Activated CD8-positive, alpha-beta memory T cell treated with anti-CD3 and anti-CD28 coated beads, Interleukin-2, amount 50 U/mL, for 24 hours (primary cell): ENCODE data around the gene GMCL1.
A peak's percentile ranks its signal among the peaks of the same experiment; 100 is the strongest.
"Not testable (repeated sequence)": the region's sequence is repeated elsewhere in the genome, so short reads cannot be mapped to it uniquely, and the experiment has no call there.

ENCODE experiments used
- DNase-seq: peaks from one replicate; pipeline ENCODE4 v3.0.0-alpha.2; 2020; ENCODE audit errors: extremely low read depth

GMCL1 gene

GRCh38 chr2:69848186-69848790 is 18.8 kb downstream of the GMCL1 start:
- DNase-seq, result no peak

GRCh38 chr2:69858261-69858660 is 28.8 kb downstream of the GMCL1 start:
- DNase-seq, result no peak

DNA sequence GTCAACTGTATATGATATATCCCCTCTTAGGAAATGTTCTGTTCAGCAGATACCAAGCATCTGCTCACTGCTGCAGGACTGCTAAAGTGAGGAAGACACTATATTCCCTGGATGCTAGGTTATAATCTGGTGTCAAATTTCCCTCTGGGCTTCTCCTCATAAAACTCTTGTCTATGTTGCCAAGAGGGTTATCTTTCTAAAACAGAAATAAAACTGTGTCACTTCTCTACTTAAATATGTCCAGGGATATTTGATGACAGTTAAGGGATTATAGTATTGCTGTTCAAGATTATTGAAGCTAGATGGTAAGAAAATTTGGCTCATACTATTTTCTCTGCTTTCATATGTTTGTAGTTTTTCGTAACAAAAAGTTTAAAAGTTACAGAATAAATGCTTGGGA is 33.8 kb downstream of the GMCL1 start:
- no peak for DNase-seq

GRCh38 chr2:69888451-69888850 is 59.0 kb downstream of the GMCL1 start:
- no peak for DNase-seq

DNA sequence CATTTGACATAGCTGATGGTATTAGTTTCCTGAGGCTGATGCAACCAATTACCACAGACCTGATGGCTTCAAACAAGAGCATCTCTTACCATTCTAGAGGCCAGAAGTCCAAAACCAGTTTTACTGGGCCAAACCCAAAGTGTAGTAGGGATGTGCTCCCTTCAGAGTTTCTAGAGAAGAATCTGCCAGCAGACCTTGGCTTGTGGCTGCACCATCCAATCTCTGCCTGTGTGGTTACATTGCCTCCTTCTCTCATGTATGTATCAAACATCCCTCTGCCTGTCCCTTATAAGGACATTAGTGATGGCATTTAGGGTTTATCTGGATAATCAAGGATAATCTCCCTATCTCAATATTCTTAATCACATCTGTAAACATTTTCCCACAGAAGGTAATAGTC is 59.8 kb downstream of the GMCL1 start:
- DNase-seq, result no peak

DNA sequence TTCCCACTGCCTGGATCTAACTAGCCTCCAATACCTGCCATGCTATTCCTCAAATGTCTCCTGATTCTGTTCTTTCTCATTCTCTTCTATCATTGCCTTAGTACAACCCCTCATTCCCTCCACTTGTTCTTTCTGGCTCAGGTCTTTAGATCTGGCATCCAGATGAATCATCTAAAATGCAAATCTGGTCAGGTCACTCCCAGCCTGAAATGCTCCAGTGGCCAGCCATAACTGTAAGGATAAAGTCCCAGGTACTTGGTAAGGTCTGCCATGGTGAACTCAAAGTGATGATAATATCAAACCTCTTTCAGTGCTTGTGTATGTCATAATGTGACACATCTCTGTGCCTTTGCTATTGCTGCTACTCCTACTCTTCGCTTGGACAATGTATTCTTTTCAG is 61.4 kb downstream of the GMCL1 start:
- DNase-seq, result no peak

GRCh38 chr2:69892838-69893424 is 63.5 kb downstream of the GMCL1 start:
- not testable (repeated sequence) for DNase-seq

DNA sequence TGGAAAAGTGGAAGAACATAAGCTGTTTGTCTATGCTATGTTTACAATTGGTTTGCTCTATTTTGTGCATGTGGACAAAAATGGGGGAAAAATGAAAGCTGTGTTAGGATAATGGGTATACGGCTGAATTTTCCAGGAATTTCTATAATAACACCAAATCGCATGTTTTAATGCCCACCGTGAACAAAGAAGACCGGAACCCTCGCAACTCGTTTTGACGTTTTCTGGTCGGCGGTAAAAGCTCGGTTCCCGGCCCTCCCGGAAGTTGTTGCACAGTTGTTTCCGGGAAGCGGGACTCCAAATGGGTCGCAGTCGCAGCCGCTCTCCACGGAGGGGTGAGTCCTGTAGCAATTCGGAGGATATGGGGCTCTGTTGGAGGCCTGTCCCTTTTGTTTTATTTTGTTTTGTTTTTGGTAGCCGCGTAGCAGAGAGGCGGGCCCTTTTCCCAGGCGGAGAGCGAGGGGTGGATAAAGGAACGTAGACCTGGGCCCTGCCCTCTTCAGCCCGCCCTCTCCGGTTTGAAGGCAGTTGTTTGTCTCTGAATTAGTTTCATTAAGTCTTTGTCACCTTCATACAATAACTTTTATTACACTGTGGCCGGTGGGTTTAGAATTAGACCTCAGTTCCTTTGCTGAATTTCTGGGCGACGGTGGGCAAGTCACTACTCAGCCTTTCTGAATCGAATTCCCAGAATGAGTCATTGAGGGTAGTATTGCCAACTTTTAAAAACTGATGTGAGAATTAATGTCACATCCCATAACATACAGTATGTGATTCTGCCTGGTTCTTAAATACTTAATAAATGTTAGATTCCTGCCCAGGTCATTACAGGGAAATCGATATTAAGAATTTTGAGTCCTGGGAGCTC is 64.5 kb downstream of the GMCL1 start, which contains the start of gene SNRNP27:
TSS of gene SNRNP27 (plus strand) at position 273 of the 868 bp plus-strand sequence. CDS start at position 302, 29 bp downstream.
- peak; percentile 72 for DNase-seq

DNA sequence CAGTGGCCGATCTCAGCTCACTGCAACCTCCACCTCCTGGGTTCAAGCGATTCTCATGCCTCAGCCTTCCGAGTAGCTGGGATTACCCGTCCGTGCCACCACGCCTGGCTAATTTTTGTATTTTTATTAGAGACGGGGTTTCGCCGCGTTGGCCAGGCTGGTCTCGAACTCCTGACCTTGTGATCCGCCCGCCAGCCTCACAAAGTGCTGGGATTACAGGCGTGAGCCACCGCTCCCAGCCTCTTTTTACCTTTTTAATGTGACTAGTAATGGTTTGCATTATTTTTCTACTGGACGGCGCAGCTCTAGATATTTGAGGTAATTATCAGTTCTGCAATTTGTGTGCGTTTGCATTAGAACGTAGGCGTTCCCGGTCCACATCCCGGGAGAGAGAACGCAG is 65.3 kb downstream of the GMCL1 start:
- DNase-seq, result not testable (repeated sequence)

GRCh38 chr2:69902213-69902922 is 72.9 kb downstream of the GMCL1 start:
- DNase-seq, result no peak

DNA sequence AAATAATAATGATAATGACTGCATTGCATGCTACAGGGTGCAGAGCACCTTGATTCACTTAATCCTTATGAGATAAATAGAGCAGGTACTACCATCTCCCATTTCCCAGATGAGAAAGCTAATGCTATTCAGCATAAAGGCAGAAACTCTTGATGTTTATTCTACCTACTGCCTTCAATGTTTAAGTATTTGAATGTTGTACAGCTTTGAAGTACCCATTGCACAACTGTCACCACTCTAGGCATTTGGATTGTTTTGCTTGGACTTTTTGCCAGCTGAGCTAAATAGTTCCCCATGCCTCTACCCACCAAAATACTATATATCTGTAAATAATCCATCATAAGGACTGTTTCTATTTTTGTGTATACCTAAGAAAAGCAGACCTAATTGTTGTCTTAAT is 77.8 kb downstream of the GMCL1 start:
- no peak for DNase-seq

- no peak for DNase-seq
Observed at GRCh38 chr2:69911985-69912563, 82.6 kb downstream of the GMCL1 start.

GRCh38 chr2:69914164-69914949 is 84.9 kb downstream of the GMCL1 start:
- DNase-seq, result peak; percentile 100

DNA sequence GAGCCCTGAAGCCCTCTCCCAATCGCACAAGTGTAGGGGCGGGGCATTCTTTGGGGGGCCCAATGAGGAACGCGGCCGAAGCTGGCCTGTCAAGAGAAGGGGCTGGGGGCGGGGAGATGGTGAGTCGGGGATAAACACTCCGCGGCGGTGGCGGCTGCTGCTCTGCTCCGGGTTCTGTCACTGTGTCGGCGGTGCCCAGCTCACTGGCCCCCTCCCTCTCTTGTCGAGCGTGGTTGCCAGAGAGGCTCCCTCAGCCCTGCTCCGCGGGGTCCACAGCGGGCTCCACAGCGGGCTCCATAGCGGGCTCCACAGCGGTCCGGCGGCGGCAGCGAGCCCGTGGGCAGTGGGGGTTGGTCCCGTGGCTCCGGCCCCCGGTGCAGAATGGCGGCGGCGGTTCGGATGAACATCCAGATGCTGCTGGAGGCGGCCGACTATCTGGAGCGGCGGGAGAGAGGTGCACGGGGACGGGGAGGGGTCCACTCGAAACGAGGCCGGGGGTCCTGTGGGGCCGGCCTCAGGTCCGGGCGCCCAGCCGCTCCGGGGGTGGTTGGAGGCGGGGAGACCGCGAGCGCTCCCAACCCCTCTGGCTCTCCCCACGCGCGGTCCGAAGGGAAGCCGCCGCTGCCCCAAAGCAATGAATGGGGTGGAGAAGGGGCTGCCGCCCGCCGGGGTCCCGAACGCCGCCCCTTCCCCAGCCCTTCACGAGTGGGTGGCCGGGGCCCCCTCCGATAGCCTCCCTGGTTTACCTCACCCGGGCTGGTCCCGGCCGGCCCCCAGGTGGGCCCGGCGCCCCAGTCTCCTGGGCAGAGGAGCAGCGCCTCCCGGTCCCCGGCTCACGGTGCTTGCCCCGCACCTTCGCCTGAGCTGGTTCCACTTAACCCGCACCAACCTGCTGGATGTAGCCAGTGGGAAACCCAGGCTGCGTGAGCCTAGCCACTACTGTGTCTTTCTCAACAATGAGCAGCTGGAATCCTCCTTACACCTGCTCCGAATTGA is 85.8 kb downstream of the GMCL1 start, which contains the start of gene MXD1:
TSS of gene MXD1 (plus strand) at position 160 of the 996 bp plus-strand sequence. CDS start at position 382, 222 bp downstream.
- DNase-seq, result no peak

DNA sequence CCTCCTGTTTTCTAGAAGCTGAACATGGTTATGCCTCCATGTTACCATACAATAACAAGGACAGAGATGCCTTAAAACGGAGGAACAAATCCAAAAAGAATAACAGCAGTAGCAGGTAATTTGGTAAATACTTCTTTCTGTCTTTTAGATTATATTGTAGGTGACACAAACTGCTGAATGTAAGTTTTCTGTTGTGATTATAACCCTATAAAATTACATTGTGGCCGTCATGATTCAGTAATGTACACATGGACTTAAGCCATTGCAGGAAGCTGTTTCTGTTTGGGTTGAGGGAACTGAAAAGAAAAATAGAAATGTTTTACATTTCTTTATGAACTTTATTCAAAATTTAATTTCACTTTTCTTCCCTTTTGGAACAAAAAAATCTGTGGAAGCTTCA is 86.6 kb downstream of the GMCL1 start:
- no peak for DNase-seq

GRCh38 chr2:69917852-69918251 is 88.4 kb downstream of the GMCL1 start:
- no peak for DNase-seq

DNA sequence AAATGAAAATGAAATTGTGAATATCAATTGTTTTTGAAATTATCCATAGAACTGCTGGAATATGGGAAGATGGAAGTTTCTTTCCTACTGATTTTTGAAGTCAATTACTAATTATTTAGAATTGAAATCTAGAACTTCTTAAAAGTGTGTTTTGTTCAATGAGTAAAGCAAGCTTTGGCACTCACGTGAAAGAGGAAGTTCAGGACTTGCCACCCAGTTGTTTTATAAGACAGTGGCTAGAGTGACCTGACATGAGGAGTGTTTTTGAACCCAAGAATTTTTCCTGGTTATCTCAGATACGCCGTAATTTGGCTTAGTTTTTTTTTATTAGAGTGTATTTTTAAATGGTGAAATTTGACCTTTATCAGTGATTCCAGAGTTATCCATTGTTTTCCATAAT is 88.9 kb downstream of the GMCL1 start:
- no peak for DNase-seq

DNA sequence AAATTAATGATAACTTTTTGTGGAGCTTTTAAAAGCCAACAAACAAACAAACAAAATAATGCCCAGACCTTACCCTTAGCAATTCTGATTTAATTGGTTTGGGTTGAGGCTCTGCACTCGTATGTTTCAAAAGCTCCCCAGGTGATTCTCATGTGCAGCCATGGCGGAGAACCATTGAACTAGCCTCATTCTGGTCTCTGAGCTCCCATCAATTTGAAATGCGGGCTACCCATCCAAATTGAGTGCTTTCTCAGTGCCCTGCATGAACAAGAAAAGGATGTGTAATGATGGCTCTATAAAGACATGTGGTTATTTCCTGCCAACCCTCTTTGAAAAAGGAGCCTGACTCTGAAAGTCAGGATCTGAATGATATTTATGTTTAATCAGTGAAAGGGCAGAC is 93.7 kb downstream of the GMCL1 start:
- no peak for DNase-seq

DNA sequence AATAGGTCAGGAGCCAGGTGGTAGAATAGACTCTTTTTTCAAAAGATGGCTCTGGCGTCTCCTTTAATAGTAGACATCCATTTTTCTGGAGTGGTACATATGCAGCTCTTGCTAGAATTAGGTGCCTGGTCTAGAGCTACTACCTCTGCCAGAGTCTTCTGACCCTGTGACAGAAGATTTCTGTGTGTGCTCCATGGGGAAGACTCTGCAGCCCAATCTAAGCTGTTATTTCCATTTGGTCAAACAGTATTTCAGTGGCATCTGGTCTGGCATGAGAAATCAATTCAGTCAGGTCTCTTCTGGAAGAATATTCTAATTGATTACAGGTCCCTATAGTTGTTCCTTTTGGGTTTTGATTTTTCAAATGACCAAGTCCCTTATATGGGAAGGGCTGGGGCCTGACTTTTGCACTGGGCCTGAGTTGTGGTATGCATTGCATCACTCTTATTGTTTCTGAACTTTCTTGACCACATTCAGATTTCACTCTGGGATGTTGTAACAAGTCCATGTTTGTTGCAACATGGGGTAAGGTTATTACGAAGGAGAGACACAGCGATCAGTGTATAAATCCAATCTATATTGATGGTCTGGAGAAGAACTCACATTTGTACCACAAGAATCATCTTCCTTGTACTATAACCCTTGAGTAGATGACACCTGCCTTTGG is 97.5 kb downstream of the GMCL1 start:
- no peak for DNase-seq
